NCI-H446 (cell line): ENCODE measurements around the gene EZH1.

ENCODE experiments used
- DNase-seq, 2 experiments: peaks; one replicate each; lab custom pipeline; 2025; lab: John Stamatoyannopoulos, UW

Gene EZH1

GRCh38 chr17:42744806-42745617, at the start of gene EZH1:
Gene EZH1, minus strand, starts transcription at chr17:42745040. Its CDS starts 16,099 bp downstream, at chr17:42728941.
- DNase-seq: peak; percentile 89 to 97

GRCh38 chr17:42792545-42792944, 47.7 kb upstream of the EZH1 start:
- no peak for DNase-seq

GRCh38 chr17:42791948-42792347, 47.1 kb upstream of the EZH1 start:
- DNase-seq: no peak

GRCh38 chr17:42787266-42787665, 42.4 kb upstream of the EZH1 start:
- DNase-seq: no peak

- no peak for DNase-seq
These were observed 40.2 kb upstream of the EZH1 start for GRCh38 chr17:42784811-42785592.

- DNase-seq: no peak
These were observed 39.6 kb upstream of the EZH1 start for GRCh38 chr17:42784409-42784808.

GRCh38 chr17:42783791-42784138, 38.9 kb upstream of the EZH1 start:
- DNase-seq: no peak

GRCh38 chr17:42783062-42783790, 38.4 kb upstream of the EZH1 start:
- no peak for DNase-seq

GRCh38 chr17:42782166-42783061, 37.6 kb upstream of the EZH1 start:
- DNase-seq: no peak

GRCh38 chr17:42781639-42782165, 36.9 kb upstream of the EZH1 start:
- DNase-seq: no peak

GRCh38 chr17:42780851-42781638, 36.2 kb upstream of the EZH1 start:
- no peak for DNase-seq

- no peak for DNase-seq
These were observed 35.4 kb upstream of the EZH1 start, which contains the start of gene WNK4 for GRCh38 chr17:42779936-42780850. Gene WNK4, plus strand, starts transcription at chr17:42780610. Its CDS starts 89 bp downstream, at chr17:42780699.

GRCh38 chr17:42779304-42779935, 34.6 kb upstream of the EZH1 start:
- no peak for DNase-seq

GRCh38 chr17:42778570-42778969, 33.7 kb upstream of the EZH1 start:
- no peak for DNase-seq

GRCh38 chr17:42775534-42776098, 30.8 kb upstream of the EZH1 start:
- no peak for DNase-seq

GRCh38 chr17:42774066-42774745, 29.4 kb upstream of the EZH1 start:
- DNase-seq: no peak

GRCh38 chr17:42773290-42774035, 28.6 kb upstream of the EZH1 start, which contains the start of gene VPS25:
Gene VPS25, plus strand, starts transcription at chr17:42773449. Its CDS starts 27 bp downstream, at chr17:42773476.
- DNase-seq: peak; percentile 29 to 75
